HG02943 (cell line): Measurements from ENCODE around the gene USP16.
"Not testable (repeated sequence)": the region's sequence is repeated elsewhere in the genome, so short reads cannot be mapped to it uniquely, and the experiment has no call there.

Experiments
- ATAC-seq: cut with Tn5 transposase; IDR thresholded peaks from one replicate; pipeline ENCODE4 v1.9.1; 2021; ENCODE audit warnings: mild to moderate bottlenecking, low read depth, moderate library complexity; ENCODE audit not compliant: unreplicated experiment

USP16 gene

GRCh38 chr21:29024474-29025327, at the start of gene USP16:
USP16 (plus strand) TSS chr21:29024668; CDS start chr21:29027914, 3,246 bp downstream.
- ATAC-seq, result peak; percentile 98

- ATAC-seq, result no peak
These were observed 49.1 kb upstream of the USP16 start for GRCh38 chr21:28975397-28975796.

GRCh38 chr21:28979092-28979491, 45.4 kb upstream of the USP16 start:
- ATAC-seq, result no peak

GRCh38 chr21:28982637-28983036, 41.8 kb upstream of the USP16 start:
- no peak for ATAC-seq

GRCh38 chr21:28986677-28987076, 37.8 kb upstream of the USP16 start:
- no peak for ATAC-seq

- not testable (repeated sequence) for ATAC-seq
These were observed 36.3 kb upstream of the USP16 start for GRCh38 chr21:28988146-28988545.

- ATAC-seq, result peak; percentile 14
These were observed 32.5 kb upstream of the USP16 start for GRCh38 chr21:28991861-28992525.

- peak; percentile 99 for ATAC-seq
These were observed 31.8 kb upstream of the USP16 start, which contains the start of gene LTN1 for GRCh38 chr21:28992526-28993292. LTN1 (minus strand) TSS chr21:28992877; CDS start chr21:28992805, 72 bp downstream.

- ATAC-seq, result no peak
These were observed 31.2 kb upstream of the USP16 start for GRCh38 chr21:28993293-28993629.

- peak; percentile 97 for ATAC-seq
These were observed 21.9 kb upstream of the USP16 start for GRCh38 chr21:29002442-29003144.

- no peak for ATAC-seq
These were observed 18.8 kb upstream of the USP16 start for GRCh38 chr21:29005696-29006095.

- no peak for ATAC-seq
These were observed 17.3 kb upstream of the USP16 start for GRCh38 chr21:29007135-29007534.

GRCh38 chr21:29007810-29008209, 16.7 kb upstream of the USP16 start:
- ATAC-seq, result no peak

- ATAC-seq, result no peak
These were observed 16.1 kb upstream of the USP16 start for GRCh38 chr21:29008367-29008766.

GRCh38 chr21:29011236-29011635, 13.2 kb upstream of the USP16 start:
- ATAC-seq, result not testable (repeated sequence)

- ATAC-seq, result no peak
These were observed 6.7 kb upstream of the USP16 start for GRCh38 chr21:29017639-29018237.

- ATAC-seq, result no peak
These were observed 5.9 kb upstream of the USP16 start for GRCh38 chr21:29018540-29018939.

GRCh38 chr21:29022166-29022565, 2.3 kb upstream of the USP16 start:
- no peak for ATAC-seq

- no peak for ATAC-seq
These were observed 853 bp downstream of the USP16 start for GRCh38 chr21:29025328-29025713.

- ATAC-seq, result no peak
These were observed 5.1 kb downstream of the USP16 start for GRCh38 chr21:29029524-29029923.
